HUDEP-2 (cell line): Measurements from ENCODE around the gene HSF5.

Experiments used
- DNase-seq, 76 experiments: peaks; one replicate each; lab custom pipeline; 2025; ENCODE audit not compliant: unreplicated experiment in 76 of 76; lab: John Stamatoyannopoulos, UW

Gene HSF5

GRCh38 chr17:58388302-58389190 is 99.7 kb downstream of the HSF5 start:
- DNase-seq, result no peak

GRCh38 chr17:58387834-58388233 is 100.4 kb downstream of the HSF5 start:
- DNase-seq, result peak in 5 of 76 experiments; percentile 11 to 43 (median 19)

GRCh38 chr17:58386708-58387107 is 101.5 kb downstream of the HSF5 start:
- no peak for DNase-seq

- DNase-seq, result no peak
These were observed 102.8 kb downstream of the HSF5 start for GRCh38 chr17:58385359-58385899.

- DNase-seq, result no peak
These were observed 103.3 kb downstream of the HSF5 start for GRCh38 chr17:58384897-58385296.

GRCh38 chr17:58383892-58384462 is 104.2 kb downstream of the HSF5 start:
- DNase-seq, result no peak

- no peak for DNase-seq
These were observed 105.4 kb downstream of the HSF5 start for GRCh38 chr17:58382872-58383242.

GRCh38 chr17:58382108-58382871 is 105.9 kb downstream of the HSF5 start:
- DNase-seq, result no peak

GRCh38 chr17:58381124-58382035 is 106.8 kb downstream of the HSF5 start:
- no peak for DNase-seq

GRCh38 chr17:58380207-58381123 is 107.7 kb downstream of the HSF5 start:
- no peak for DNase-seq

GRCh38 chr17:58379511-58379824 is 108.7 kb downstream of the HSF5 start:
- DNase-seq, result no peak

GRCh38 chr17:58378733-58379510 is 109.3 kb downstream of the HSF5 start:
- no peak for DNase-seq

GRCh38 chr17:58377661-58378060 is 110.5 kb downstream of the HSF5 start:
- no peak for DNase-seq

GRCh38 chr17:58377093-58377601 is 111.1 kb downstream of the HSF5 start:
- DNase-seq, result peak in 8 of 76 experiments; percentile 7 to 50 (median 30)

- peak in 1 of 76 experiments; percentile 27 for DNase-seq
These were observed 111.7 kb downstream of the HSF5 start for GRCh38 chr17:58376472-58377000.

GRCh38 chr17:58375811-58376210 is 112.4 kb downstream of the HSF5 start:
- no peak for DNase-seq

GRCh38 chr17:58375256-58375655 is 113.0 kb downstream of the HSF5 start:
- DNase-seq, result no peak

GRCh38 chr17:58373923-58374322 is 114.3 kb downstream of the HSF5 start:
- DNase-seq, result no peak
